Measurements from ENCODE around the gene KIAA1671. TPM values are rescaled to one million over a fixed set of nuclear protein-coding genes. Genes with fewer than 3 reads are reported as not detected.
A peak's percentile ranks its signal among the peaks of the same experiment; 100 is the strongest.

Gene KIAA1671
- total RNA-seq, 4 donors from 2014 or later: 83.1 to 162 (median 105) TPM

DNA sequence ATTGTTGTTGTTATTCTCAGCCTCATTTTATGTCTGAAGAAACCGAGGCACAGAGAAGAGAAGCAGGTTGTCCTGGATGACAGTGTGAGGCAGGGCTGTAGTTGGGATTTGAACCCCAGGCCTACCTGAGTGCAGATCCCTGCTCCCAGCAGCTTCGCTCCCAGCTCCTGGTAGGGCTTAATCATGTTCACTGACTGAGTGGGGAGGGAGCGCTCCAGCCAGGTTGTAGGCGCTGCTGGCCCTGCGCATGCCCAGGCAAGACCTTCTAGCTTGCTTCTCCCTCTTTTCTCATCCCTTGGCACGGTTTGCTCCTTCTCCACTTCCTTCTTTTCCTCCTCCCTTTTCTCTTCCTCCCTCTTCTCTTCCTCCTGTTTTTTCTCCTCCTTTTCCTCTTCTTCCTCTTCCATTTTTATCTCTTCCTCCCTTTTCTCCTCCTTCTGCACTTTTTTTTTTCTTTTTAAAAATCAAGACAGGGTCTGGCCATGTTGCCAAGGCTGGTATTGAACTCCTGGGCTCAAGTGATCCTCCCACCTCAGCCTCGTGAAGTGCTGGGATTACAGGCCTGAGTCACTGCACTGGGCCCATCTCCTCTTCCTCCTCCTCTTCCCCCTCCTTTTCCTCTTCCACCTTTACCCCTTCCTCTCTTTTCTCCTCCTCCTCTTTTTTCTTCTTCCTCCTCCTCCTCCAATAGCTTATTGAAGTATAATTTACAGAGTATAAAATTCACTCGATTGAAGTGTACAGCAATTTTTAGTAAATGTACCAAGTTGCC lies 109.3 kb downstream of the KIAA1671 start:
- no peak overlapping the region for H3K4me3 ChIP-seq
- H3K4me1 ChIP-seq: no peaks in the 10 kb centered on the region
- TF ChIP-seq POLR2A (IDR thresholded peaks at IDR 0.05) (no peak), EP300 (IDR thresholded peaks at IDR 0.05; ENCODE audit: low read depth) (no peak), POLR2AphosphoS5 (IDR thresholded peaks at IDR 0.05) (no peak)
- TF ChIP-seq, protein P1, sequence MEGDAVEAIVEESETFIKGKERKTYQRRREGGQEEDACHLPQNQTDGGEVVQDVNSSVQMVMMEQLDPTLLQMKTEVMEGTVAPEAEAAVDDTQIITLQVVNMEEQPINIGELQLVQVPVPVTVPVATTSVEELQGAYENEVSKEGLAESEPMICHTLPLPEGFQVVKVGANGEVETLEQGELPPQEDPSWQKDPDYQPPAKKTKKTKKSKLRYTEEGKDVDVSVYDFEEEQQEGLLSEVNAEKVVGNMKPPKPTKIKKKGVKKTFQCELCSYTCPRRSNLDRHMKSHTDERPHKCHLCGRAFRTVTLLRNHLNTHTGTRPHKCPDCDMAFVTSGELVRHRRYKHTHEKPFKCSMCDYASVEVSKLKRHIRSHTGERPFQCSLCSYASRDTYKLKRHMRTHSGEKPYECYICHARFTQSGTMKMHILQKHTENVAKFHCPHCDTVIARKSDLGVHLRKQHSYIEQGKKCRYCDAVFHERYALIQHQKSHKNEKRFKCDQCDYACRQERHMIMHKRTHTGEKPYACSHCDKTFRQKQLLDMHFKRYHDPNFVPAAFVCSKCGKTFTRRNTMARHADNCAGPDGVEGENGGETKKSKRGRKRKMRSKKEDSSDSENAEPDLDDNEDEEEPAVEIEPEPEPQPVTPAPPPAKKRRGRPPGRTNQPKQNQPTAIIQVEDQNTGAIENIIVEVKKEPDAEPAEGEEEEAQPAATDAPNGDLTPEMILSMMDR (IDR thresholded peaks at IDR 0.05): no peak
- in situ Hi-C loops (cut with MboI; ENCODE audit: low pct_ligation_motif_present in 1 of 4, low pct_unique_long_range_greater_than_20kb in 1 of 4, low sequenced_read_pairs in 3 of 4) (no loop called here), intact Hi-C loops (cut with DNase I; ENCODE audit: low total_unique reads) (no loop called here)
- no peaks in the 10 kb centered on the region for H3K9me3 ChIP-seq
- no peaks in the 10 kb centered on the region for H3K36me3 ChIP-seq
- no peaks in the 10 kb centered on the region for H3K27me3 ChIP-seq
- no peak for DNase-seq
- H3K27ac ChIP-seq: no peak overlapping the region
- 75 to 79% methylated on average over 5 to 8 of the region's 8 CpGs for WGBS, 2 donors (ENCODE audit: low coverage in 1 of 2)

DNA sequence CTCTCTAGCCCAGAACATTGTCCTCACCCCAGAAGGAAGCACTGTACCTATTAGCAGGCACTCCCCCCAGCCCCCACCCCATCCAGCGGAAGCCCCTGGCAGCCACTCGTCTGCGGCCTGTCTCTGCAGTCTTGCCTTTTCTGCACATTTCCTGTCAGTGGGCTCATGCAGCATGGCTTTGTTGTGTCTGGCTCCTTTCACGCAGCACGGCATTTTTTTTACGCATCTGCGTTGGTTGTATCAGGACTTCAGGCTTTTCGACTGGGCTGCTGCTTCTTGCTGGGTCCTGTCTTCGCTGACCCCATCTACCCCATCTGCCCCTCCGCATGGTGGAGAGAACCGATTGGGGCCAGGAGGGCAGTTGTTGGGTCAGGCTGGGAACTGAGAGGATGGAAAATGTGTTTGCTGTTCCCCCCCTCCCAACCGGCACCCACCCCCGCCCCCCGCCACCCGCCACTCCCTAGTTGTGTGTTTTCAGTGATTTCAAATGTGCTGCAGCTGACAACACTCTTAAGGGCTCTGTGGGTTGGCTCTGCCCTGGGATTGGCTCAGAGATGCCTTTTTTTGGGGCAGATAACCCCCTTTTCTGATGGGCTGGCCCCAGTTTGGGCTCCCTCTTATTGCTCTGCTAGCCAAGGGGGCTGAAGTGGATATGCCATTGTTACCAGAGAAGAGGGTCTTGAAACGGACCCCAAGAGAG lies 110.0 kb downstream of the KIAA1671 start:
- H3K27ac ChIP-seq: no peak overlapping the region
- H3K9me3 ChIP-seq: no peaks in the 10 kb centered on the region
- 69 to 78% methylated on average over 9 to 16 of the region's 16 CpGs for WGBS, 2 donors (ENCODE audit: low coverage in 1 of 2)
- in situ Hi-C loops (cut with MboI; ENCODE audit: low pct_ligation_motif_present in 1 of 4, low pct_unique_long_range_greater_than_20kb in 1 of 4, low sequenced_read_pairs in 3 of 4): no loop called here
- intact Hi-C loops (cut with DNase I; ENCODE audit: low total_unique reads): no loop called here
- peak; percentile 31 for DNase-seq
- H3K27me3 ChIP-seq: no peaks in the 10 kb centered on the region
- TF ChIP-seq EP300 (IDR thresholded peaks at IDR 0.05; ENCODE audit: low read depth) (no peak), POLR2AphosphoS5 (IDR thresholded peaks at IDR 0.05) (no peak), POLR2A (IDR thresholded peaks at IDR 0.05) (no peak)
- TF ChIP-seq, protein P1 (IDR thresholded peaks at IDR 0.05): no peak
- H3K4me3 ChIP-seq: no peak overlapping the region
- no peaks in the 10 kb centered on the region for H3K36me3 ChIP-seq
- no peaks in the 10 kb centered on the region for H3K4me1 ChIP-seq

DNA sequence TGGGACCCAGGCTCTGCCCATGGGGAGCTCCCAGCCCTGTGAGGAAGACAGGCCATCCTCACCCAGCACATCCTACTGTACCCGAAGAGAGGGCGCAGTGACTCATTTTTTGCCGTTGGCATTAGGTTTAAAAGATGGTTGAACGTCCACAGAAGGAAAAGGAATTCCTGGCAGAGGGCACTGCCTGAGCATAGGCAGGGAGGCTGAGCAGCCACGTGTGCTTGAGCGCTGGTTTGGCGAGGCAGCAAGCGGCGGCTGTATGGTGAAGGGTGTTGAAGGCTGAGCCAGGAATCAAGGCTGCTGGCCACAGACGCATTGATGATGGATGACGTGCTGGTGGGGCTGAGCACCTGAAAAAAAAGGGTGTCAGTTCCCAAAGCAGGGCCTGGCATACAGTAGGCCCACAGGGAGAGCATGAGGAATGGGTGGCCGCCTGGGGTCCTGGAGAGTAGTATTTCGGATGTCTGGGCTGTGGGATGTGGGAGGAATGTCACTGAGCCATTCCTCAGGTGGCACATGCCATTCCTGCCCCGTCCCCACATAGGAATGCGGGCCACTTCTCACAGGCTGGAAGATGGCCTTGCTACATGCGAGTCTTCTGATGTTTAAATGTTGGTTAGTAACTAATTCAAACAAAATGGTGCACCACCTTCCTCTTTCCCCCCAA lies 112.5 kb downstream of the KIAA1671 start:
- Histone ChIP-seq H3K36me3 (no peaks in the 10 kb centered on the region), H3K27me3 (no peaks in the 10 kb centered on the region), H3K9me3 (no peaks in the 10 kb centered on the region), H3K27ac (no peak overlapping the region), H3K4me3 (no peak overlapping the region), H3K4me1 (peaks cover 0 to 2% (median 0%) of the 10 kb centered on the region in 4 donors)
- in situ Hi-C loops (cut with MboI; ENCODE audit: low pct_ligation_motif_present in 1 of 4, low pct_unique_long_range_greater_than_20kb in 1 of 4, low sequenced_read_pairs in 3 of 4): no loop called here
- 82% methylated on average over 3 to 16 of the region's 16 CpGs for WGBS, 2 donors (ENCODE audit: low coverage in 1 of 2)
- no peak for DNase-seq
- TF ChIP-seq EP300 (IDR thresholded peaks at IDR 0.05; ENCODE audit: low read depth): no peak
- TF ChIP-seq, protein P1 (IDR thresholded peaks at IDR 0.05): no peak
- no peak for TF ChIP-seq POLR2AphosphoS5 (IDR thresholded peaks at IDR 0.05)
- no peak for TF ChIP-seq POLR2A (IDR thresholded peaks at IDR 0.05)
- intact Hi-C loops (cut with DNase I; ENCODE audit: low total_unique reads): no loop called here

DNA sequence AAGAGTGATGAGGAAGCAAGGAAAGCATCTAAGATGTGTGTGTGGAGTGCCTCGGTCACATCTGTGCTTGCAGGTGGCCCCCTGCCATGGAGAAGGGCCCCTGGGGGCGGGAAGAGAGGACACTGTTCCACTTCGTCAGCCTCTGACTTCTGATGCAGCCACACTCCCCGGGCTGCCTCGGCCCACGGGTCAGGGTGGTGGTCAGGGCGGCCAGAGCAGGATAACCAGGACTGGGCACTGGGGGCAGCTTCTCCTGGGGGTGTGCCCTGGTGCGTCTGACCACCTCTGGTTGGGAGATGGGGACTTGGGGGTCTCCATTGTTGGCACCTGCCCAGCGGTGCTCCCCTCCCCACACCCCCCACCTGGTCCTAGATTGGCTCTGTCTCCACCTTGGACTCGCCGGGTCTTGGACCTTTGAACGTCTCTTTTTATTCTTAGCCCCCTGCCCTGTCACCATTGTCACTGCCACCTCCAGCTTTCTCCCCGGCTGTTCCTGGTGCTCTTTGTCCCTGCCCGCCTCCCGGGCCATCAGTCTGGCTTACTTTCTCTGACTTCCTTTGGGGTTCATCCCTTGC lies 114.4 kb downstream of the KIAA1671 start:
- Histone ChIP-seq H3K27me3 (no peaks in the 10 kb centered on the region), H3K4me3 (no peak overlapping the region), H3K4me1 (peaks cover 0 to 4% (median 4%) of the 10 kb centered on the region in 4 donors), H3K9me3 (no peaks in the 10 kb centered on the region), H3K36me3 (no peaks in the 10 kb centered on the region), H3K27ac (peak overlapping the region in 1 of 4 donors; percentile 47)
- TF ChIP-seq, protein P1 (IDR thresholded peaks at IDR 0.05): no peak
- TF ChIP-seq EP300 (IDR thresholded peaks at IDR 0.05; ENCODE audit: low read depth) (no peak), POLR2A (IDR thresholded peaks at IDR 0.05) (no peak), POLR2AphosphoS5 (IDR thresholded peaks at IDR 0.05) (no peak)
- WGBS, 2 donors (ENCODE audit: low coverage in 1 of 2): 88 to 91% methylated on average over 4 to 15 of the region's 15 CpGs
- DNase-seq: no peak
- in situ Hi-C loops (cut with MboI; ENCODE audit: low pct_ligation_motif_present in 1 of 4, low pct_unique_long_range_greater_than_20kb in 1 of 4, low sequenced_read_pairs in 3 of 4): no loop called here
- intact Hi-C loops (cut with DNase I; ENCODE audit: low total_unique reads): no loop called here

Measured in transverse colon (tissue), 4 donors.